SK-MEL-5 (cell line): ENCODE measurements around the gene DNAH1. TPM values are rescaled to one million over a fixed set of nuclear protein-coding genes. Genes with fewer than 3 reads are reported as not detected.
"Not testable (repeated sequence)": the region's sequence is repeated elsewhere in the genome, so short reads cannot be mapped to it uniquely, and the experiment has no call there.

ENCODE experiments used
- DNase-seq: peaks from one replicate; pipeline ENCODE4 v3.0.0-alpha.2; 2016; ENCODE audit warnings: low read depth, low spot score
- in situ Hi-C: cut with HindIII; loops from 2 replicates; pipeline ENCODE4 v1.10.0; 2016; ENCODE audit warnings: low sequenced_read_pairs, high pct_unique_total_duplicates, low pct_unique_long_range_greater_than_20kb
- polyA plus RNA-seq, 2 experiments: library from polyadenylated mRNA; depleted of rRNA; stranded (reverse); fragments of >200 nt; gene quantifications; 2 replicates each; pipeline ENCODE4 v1.2.3, GENCODE V29; 2015
- total RNA-seq: library from RNA; depleted of rRNA; stranded (reverse); fragments of >200 nt; shearing (Covaris generic); gene quantifications from 2 replicates; pipeline ENCODE4 v1.2.3, GENCODE V29; 2014; rRNA removed

Gene DNAH1
- total RNA-seq: 0.74 and 1.6 TPM in 2 replicates
- 0.49 and 1.2 TPM in 2 replicates for polyA plus RNA-seq (2015; cell fraction: cytosol; rRNA removed)
- 11.6 and 17.5 TPM in 2 replicates for polyA plus RNA-seq (2015; cell fraction: nucleus; rRNA removed)

GRCh38 chr3:52315977-52316764 is at the start of gene DNAH1:
TSS of gene DNAH1 (plus strand) at chr3:52316319. CDS start at chr3:52322443, 6,124 bp downstream.
- DNase-seq: no peak
- in situ Hi-C loops: no loop called here

- in situ Hi-C loops: no loop called here
- no peak for DNase-seq
Measured at GRCh38 chr3:52268036-52268435, 48.1 kb upstream of the DNAH1 start.

GRCh38 chr3:52269776-52270175 is 46.3 kb upstream of the DNAH1 start:
- in situ Hi-C loops: no loop called here
- DNase-seq: no peak

- in situ Hi-C loops: no loop called here
Measured at GRCh38 chr3:52270252-52270754, 45.8 kb upstream of the DNAH1 start.

GRCh38 chr3:52272172-52272571 is 43.9 kb upstream of the DNAH1 start:
- in situ Hi-C loops, DNase-seq: not testable (repeated sequence)

More at GRCh38 chr3:52270252-52270754, 45.8 kb upstream of the DNAH1 start:
- no peak for DNase-seq

- in situ Hi-C loops: no loop called here
- no peak for DNase-seq
Measured at GRCh38 chr3:52272831-52273230, 43.3 kb upstream of the DNAH1 start.

GRCh38 chr3:52274781-52275180 is 41.3 kb upstream of the DNAH1 start:
- DNase-seq, in situ Hi-C loops: not testable (repeated sequence)

- DNase-seq: peak; percentile 72
- in situ Hi-C loops: no loop called here
Measured at GRCh38 chr3:52277071-52277964, 38.8 kb upstream of the DNAH1 start.

GRCh38 chr3:52277972-52278509 is 38.1 kb upstream of the DNAH1 start:
- in situ Hi-C loops: no loop called here
- peak; percentile 53 for DNase-seq

- in situ Hi-C loops: no loop called here
Measured at GRCh38 chr3:52278510-52279069, 37.5 kb upstream of the DNAH1 start, which contains the start of gene WDR82. TSS of gene WDR82 (minus strand) at chr3:52278649. CDS start at chr3:52278361, 288 bp downstream.

GRCh38 chr3:52279596-52279995 is 36.5 kb upstream of the DNAH1 start:
- in situ Hi-C loops: no loop called here
- DNase-seq: no peak

More at GRCh38 chr3:52278510-52279069, 37.5 kb upstream of the DNAH1 start, which contains the start of gene WDR82:
- peak; percentile 91 for DNase-seq

- DNase-seq: peak; percentile 54
- in situ Hi-C loops: no loop called here
Measured at GRCh38 chr3:52280050-52280461, 36.1 kb upstream of the DNAH1 start.

GRCh38 chr3:52281981-52282801 is 33.9 kb upstream of the DNAH1 start:
- in situ Hi-C loops: no loop called here
- DNase-seq: peak; percentile 57

- in situ Hi-C loops: no loop called here
- peak; percentile 22 for DNase-seq
Measured at GRCh38 chr3:52283306-52283705, 32.8 kb upstream of the DNAH1 start.

GRCh38 chr3:52284051-52284450 is 32.1 kb upstream of the DNAH1 start:
- DNase-seq, in situ Hi-C loops: not testable (repeated sequence)

- in situ Hi-C loops: no loop called here
- DNase-seq: peak; percentile 21
Measured at GRCh38 chr3:52286777-52287110, 29.4 kb upstream of the DNAH1 start.

GRCh38 chr3:52288674-52289073 is 27.4 kb upstream of the DNAH1 start:
- in situ Hi-C loops: no loop called here
- DNase-seq: no peak
